Stomach (tissue), 9 donors: ENCODE measurements around the gene THEM4. TPM values are rescaled to one million over a fixed set of nuclear protein-coding genes. Genes with fewer than 3 reads are reported as not detected.

Experiments used
- DNase-seq, 2 donors: peaks; one replicate each; pipeline versions ENCODE4 v3.0.0 to v3.0.0-alpha.2; 2013 to 2019
- H3K27ac ChIP-seq, 5 donors: fragments of 200-600 bp in 4 of 5; sonication (generic) in 4 of 5; one replicate each; pipeline ENCODE4 v1.5.1; 2013 to 2019; ENCODE audit warnings: mild to moderate bottlenecking in 1 of 5, moderate library complexity in 1 of 5
- H3K27me3 ChIP-seq, 3 donors: fragments of 200-600 bp; sonication (generic); one replicate each; pipeline ENCODE4 v1.5.1; 2017 to 2019; ENCODE audit warnings: mixed run types in 1 of 3
- H3K36me3 ChIP-seq, 4 donors: fragments of 200-600 bp; sonication (generic); 1 replicate in 3 of 4; 2 replicates in 1 of 4; pipeline ENCODE4 v1.5.1; 2016 to 2019
- H3K4me1 ChIP-seq, 4 donors: fragments of 200-600 bp; sonication (generic); one replicate each; pipeline ENCODE4 v1.5.1; 2016 to 2019
- H3K4me3 ChIP-seq, 4 donors: fragments of 200-600 bp; sonication (generic) in 3 of 4; one replicate each; pipeline ENCODE4 v1.5.1; 2016 to 2019; ENCODE audit warnings: mild to moderate bottlenecking in 1 of 4
- H3K9me3 ChIP-seq, 4 donors: fragments of 200-600 bp; sonication (generic); one replicate each; pipeline ENCODE4 v1.5.1; 2016 to 2019
- EP300 ChIP-seq: sonication (generic); formaldehyde crosslinking; IDR thresholded peaks from one replicate; pipeline ENCODE4 v1.6.1; 2017; ENCODE audit warnings: antibody characterized with exemption
- POLR2A ChIP-seq, 4 donors: fragments of 450-650 bp; IDR thresholded peaks; one replicate each; pipeline ENCODE4 v1.6.1; 2016; ENCODE audit warnings: antibody characterized with exemption in 4 of 4, control low read depth in 2 of 4, mild to moderate bottlenecking in 1 of 4, moderate library complexity in 1 of 4
- POLR2AphosphoS5 ChIP-seq, 3 donors: sonication (generic); formaldehyde crosslinking; IDR thresholded peaks; one replicate each; pipeline ENCODE4 v1.6.1; 2016; ENCODE audit warnings: antibody characterized with exemption in 3 of 3
- WGBS, 5 donors: extraction: QIAGEN DNeasy Blood & Tissue Kit in 3 of 5; methylation state at CpG; one replicate each; pipeline versions ENCODE4 v1.1.5 to v1.1.7; 2013 to 2018; 5-methylcytosine and 5-hydroxymethylcytosine counted together
- intact Hi-C: fragments of 100-400 bp; cut with DNase I; formaldehyde crosslinking; loops from one replicate; pipeline ENCODE4 v1.15.1; 2023; ENCODE audit warnings: low total_unique reads
- polyA plus RNA-seq, 3 donors: library from polyadenylated mRNA; stranded (reverse); fragments of 200-250 nt; gene quantifications; one replicate each; pipeline ENCODE4 v1.2.3, GENCODE V29; 2013
- total RNA-seq, 5 donors: library from RNA; depleted of rRNA; stranded (reverse); fragments of >200 nt; gene quantifications; one replicate each; pipeline versions ENCODE4 v1.1.0 to v1.2.3, GENCODE V29; 2014 to 2016
- TF ChIP-seq, protein P1 (sequence below), 7 experiments: fragments of 450-650 bp in 4 of 7; fragments of 200-600 bp in 3 of 7; sonication (generic) in 3 of 7; IDR thresholded peaks; one replicate each; pipeline ENCODE4 v1.5.1; 2016 to 2019; ENCODE audit warnings: antibody characterized with exemption in 7 of 7, control low read depth in 2 of 7, mild to moderate bottlenecking in 1 of 7
- donor health status: healthy with polysubstance abuse.
- donor health status: Bipolar disorder and iron deficiency.
- donor health status: healthy.

THEM4 gene
- total and polyA plus RNA-seq, 8 donors: 0.89 to 48.4 (median 11.1) TPM

DNA sequence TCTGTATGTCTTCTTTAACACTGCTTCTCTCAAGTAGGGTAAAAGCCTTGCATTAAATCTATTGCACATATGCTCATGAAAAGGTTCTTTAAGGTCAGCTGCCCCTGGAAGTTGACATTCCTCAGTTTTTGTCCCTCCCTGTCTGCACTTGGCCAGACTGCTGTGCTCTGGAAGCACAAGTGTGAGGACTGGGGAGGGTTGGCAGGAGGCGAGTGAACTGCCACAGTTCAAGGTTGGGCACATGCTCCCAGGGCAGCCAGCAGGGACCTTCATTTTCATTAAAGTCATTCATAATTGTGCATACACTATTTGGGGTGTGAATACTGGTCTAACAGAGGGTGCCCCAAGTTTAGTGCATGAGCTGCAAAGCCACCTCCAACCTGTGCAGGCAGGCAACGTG, 44.9 kb downstream of the THEM4 start:
- Histone ChIP-seq H3K9me3 (no peaks in the 10 kb centered on the region), H3K4me3 (no peak overlapping the region), H3K27ac (no peak overlapping the region), H3K4me1 (no peaks in the 10 kb centered on the region), H3K36me3 (no peaks in the 10 kb centered on the region), H3K27me3 (peaks cover 0 to 3% (median 0%) of the 10 kb centered on the region in 3 donors)
- no peak for DNase-seq
- intact Hi-C loops: no loop called here
- WGBS, 5 donors: 25 to 40% (median 34%) methylated on average over 2 of the region's 2 CpGs
- TF ChIP-seq POLR2AphosphoS5 (IDR thresholded peaks at IDR 0.05): no peak
- TF ChIP-seq, protein P1, sequence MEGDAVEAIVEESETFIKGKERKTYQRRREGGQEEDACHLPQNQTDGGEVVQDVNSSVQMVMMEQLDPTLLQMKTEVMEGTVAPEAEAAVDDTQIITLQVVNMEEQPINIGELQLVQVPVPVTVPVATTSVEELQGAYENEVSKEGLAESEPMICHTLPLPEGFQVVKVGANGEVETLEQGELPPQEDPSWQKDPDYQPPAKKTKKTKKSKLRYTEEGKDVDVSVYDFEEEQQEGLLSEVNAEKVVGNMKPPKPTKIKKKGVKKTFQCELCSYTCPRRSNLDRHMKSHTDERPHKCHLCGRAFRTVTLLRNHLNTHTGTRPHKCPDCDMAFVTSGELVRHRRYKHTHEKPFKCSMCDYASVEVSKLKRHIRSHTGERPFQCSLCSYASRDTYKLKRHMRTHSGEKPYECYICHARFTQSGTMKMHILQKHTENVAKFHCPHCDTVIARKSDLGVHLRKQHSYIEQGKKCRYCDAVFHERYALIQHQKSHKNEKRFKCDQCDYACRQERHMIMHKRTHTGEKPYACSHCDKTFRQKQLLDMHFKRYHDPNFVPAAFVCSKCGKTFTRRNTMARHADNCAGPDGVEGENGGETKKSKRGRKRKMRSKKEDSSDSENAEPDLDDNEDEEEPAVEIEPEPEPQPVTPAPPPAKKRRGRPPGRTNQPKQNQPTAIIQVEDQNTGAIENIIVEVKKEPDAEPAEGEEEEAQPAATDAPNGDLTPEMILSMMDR (IDR thresholded peaks at IDR 0.05): no peak
- TF ChIP-seq POLR2A (IDR thresholded peaks at IDR 0.05): no peak
- TF ChIP-seq EP300: no peak

DNA sequence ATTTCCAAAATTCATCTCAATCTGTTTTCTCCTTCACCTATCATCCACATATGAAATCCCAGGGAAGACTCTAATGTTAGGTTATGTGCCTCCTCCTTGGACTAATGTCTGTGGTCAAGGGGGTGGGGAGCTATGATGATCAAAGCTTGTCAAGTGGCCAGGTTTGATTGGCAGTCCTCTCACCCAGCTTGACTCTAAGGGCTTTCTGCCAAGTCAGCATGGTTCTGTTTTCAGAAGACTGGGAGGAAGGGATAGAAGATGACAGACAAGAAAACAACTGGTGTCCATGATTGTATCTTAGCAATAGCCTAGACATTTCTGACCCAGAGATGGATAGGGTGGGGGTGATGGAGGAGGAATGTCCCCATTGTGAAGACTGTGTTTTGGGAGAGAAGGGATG, 46.7 kb downstream of the THEM4 start:
- intact Hi-C loops: no loop called here
- Histone ChIP-seq H3K9me3 (no peaks in the 10 kb centered on the region), H3K27ac (no peak overlapping the region), H3K4me1 (no peaks in the 10 kb centered on the region), H3K27me3 (peaks cover 0 to 3% (median 0%) of the 10 kb centered on the region in 3 donors), H3K36me3 (no peaks in the 10 kb centered on the region), H3K4me3 (no peak overlapping the region)
- no peak for DNase-seq
- TF ChIP-seq POLR2A (IDR thresholded peaks at IDR 0.05) (no peak), EP300 (no peak), POLR2AphosphoS5 (IDR thresholded peaks at IDR 0.05) (no peak)
- TF ChIP-seq, protein P1 (IDR thresholded peaks at IDR 0.05): no peak

DNA sequence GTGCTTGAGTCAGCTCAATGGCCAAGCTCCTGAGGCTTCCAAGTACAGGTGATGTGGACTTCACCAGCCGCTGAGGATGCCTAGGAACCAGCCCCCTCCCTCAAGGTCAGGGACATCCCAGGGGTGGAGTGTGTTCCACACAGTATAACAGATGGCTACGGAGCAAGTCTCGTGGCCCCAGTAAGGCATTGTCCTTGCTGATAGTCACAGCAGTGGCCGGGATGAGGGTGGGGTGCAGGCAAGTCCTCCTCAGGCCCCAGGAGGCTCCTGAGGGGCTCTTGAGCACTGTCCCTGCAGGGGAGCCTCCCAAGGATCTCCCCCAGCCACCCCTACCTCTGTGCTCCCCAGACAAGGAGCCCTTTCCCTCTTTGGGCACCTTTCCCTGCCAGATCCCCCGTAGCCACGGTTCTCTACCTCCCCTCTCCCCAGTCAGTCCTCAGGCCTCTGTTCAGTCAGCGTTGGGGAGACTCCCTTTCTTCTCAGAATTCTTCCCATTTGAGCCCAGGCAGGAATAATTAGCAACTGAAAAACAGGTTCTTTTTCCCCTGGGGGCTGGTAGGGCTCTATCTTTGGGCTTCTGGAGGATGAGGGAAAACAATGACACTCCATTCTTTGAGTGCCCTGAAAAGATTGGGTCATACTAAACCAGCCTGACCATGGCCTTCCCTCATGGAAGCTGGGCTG, 48.7 kb downstream of the THEM4 start:
- H3K36me3 ChIP-seq: no peaks in the 10 kb centered on the region
- WGBS, 5 donors: 72 to 90% (median 82%) methylated on average over 7 of the region's 7 CpGs
- H3K9me3 ChIP-seq: no peaks in the 10 kb centered on the region
- no peaks in the 10 kb centered on the region for H3K4me1 ChIP-seq
- H3K27me3 ChIP-seq: peaks cover 0 to 3% (median 0%) of the 10 kb centered on the region in 3 donors
- DNase-seq: no peak
- H3K27ac ChIP-seq: no peak overlapping the region
- intact Hi-C loops: no loop called here
- no peak overlapping the region for H3K4me3 ChIP-seq
- TF ChIP-seq EP300 (no peak), POLR2AphosphoS5 (IDR thresholded peaks at IDR 0.05) (no peak), POLR2A (IDR thresholded peaks at IDR 0.05) (no peak)
- TF ChIP-seq, protein P1 (IDR thresholded peaks at IDR 0.05): no peak

DNA sequence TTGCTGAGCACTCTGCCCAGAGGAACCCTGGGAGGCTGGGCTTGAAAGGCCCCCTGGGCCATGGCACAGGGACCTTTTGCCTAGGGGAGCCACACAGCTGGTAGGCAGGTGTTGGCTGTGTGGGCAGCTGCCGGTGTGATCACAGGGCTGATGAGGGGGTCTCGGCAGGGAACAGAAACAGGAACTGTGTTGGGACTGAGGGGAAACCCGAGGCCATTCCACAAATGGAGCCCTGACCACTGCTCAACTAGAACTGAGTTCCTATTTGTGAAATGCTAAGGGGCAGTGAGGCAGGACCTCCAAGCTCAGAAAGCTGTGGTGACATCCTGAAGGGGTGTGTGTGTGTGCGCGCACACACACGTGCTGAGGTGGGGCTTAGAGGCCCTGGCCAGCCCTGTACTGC, 49.4 kb downstream of the THEM4 start:
- H3K27ac ChIP-seq: no peak overlapping the region
- no peaks in the 10 kb centered on the region for H3K9me3 ChIP-seq
- no peaks in the 10 kb centered on the region for H3K36me3 ChIP-seq
- no peak for DNase-seq
- H3K4me3 ChIP-seq: no peak overlapping the region
- intact Hi-C loops: no loop called here
- H3K4me1 ChIP-seq: no peaks in the 10 kb centered on the region
- H3K27me3 ChIP-seq: peaks cover 0 to 3% (median 0%) of the 10 kb centered on the region in 3 donors
- 78 to 83% (median 79%) methylated on average over 6 of the region's 6 CpGs for WGBS, 5 donors
- TF ChIP-seq, protein P1 (IDR thresholded peaks at IDR 0.05): no peak
- TF ChIP-seq POLR2A (IDR thresholded peaks at IDR 0.05) (no peak), POLR2AphosphoS5 (IDR thresholded peaks at IDR 0.05) (no peak), EP300 (no peak)
